ENCODE measurements around the gene SNRNP70.
A peak's percentile ranks its signal among the peaks of the same experiment; 100 is the strongest.
"Not testable (repeated sequence)": the region's sequence is repeated elsewhere in the genome, so short reads cannot be mapped to it uniquely, and the experiment has no call there.

The SNRNP70 gene

GRCh38 chr19:49064768-49065611 lies 20.3 kb upstream of the SNRNP70 start, which contains the start of gene NTF4:
Gene NTF4, minus strand, starts transcription at chr19:49064818. Its CDS starts 2,821 bp downstream, at chr19:49061997.
- DNase-seq (ENCODE audit: low read depth in 2 of 2) = no peak

GRCh38 chr19:49065905-49066512 lies 19.2 kb upstream of the SNRNP70 start:
- DNase-seq (ENCODE audit: low read depth in 2 of 2) = no peak

- DNase-seq (ENCODE audit: low read depth in 2 of 2) = no peak
Observed at GRCh38 chr19:49067554-49067953, 17.7 kb upstream of the SNRNP70 start.

- DNase-seq (ENCODE audit: low read depth in 2 of 2) = no peak
Observed at GRCh38 chr19:49069026-49069425, 16.2 kb upstream of the SNRNP70 start.

- no peak for DNase-seq (ENCODE audit: low read depth in 2 of 2)
Observed at GRCh38 chr19:49070416-49070815, 14.8 kb upstream of the SNRNP70 start.

- peak in 1 of 2 experiments; percentile 26 for DNase-seq (ENCODE audit: low read depth in 2 of 2)
Observed at GRCh38 chr19:49071860-49072547, 13.2 kb upstream of the SNRNP70 start.

GRCh38 chr19:49073514-49074378 lies 11.5 kb upstream of the SNRNP70 start:
- no peak for DNase-seq (ENCODE audit: low read depth in 2 of 2)

- DNase-seq (ENCODE audit: low read depth in 2 of 2) = not testable (repeated sequence)
Observed at GRCh38 chr19:49074869-49075268, 10.4 kb upstream of the SNRNP70 start.

- DNase-seq (ENCODE audit: low read depth in 2 of 2) = no peak
Observed at GRCh38 chr19:49080392-49080791, 4.9 kb upstream of the SNRNP70 start.

GRCh38 chr19:49081273-49081672 lies 4.0 kb upstream of the SNRNP70 start:
- no peak for DNase-seq (ENCODE audit: low read depth in 2 of 2)

GRCh38 chr19:49084206-49085019 lies 838 bp upstream of the SNRNP70 start:
- no peak for DNase-seq (ENCODE audit: low read depth in 2 of 2)

GRCh38 chr19:49085868-49086232 lies 599 bp downstream of the SNRNP70 start:
- no peak for DNase-seq (ENCODE audit: low read depth in 2 of 2)

- DNase-seq (ENCODE audit: low read depth in 2 of 2) = no peak
Observed at GRCh38 chr19:49086296-49086695, 1.0 kb downstream of the SNRNP70 start.

- no peak for DNase-seq (ENCODE audit: low read depth in 2 of 2)
Observed at GRCh38 chr19:49091391-49092038, 6.3 kb downstream of the SNRNP70 start.

- DNase-seq (ENCODE audit: low read depth in 2 of 2) = no peak
Observed at GRCh38 chr19:49092686-49093085, 7.4 kb downstream of the SNRNP70 start.

- DNase-seq (ENCODE audit: low read depth in 2 of 2) = no peak
Observed at GRCh38 chr19:49094505-49095482, 9.5 kb downstream of the SNRNP70 start.

- DNase-seq (ENCODE audit: low read depth in 2 of 2) = peak; percentile 43 to 57
Observed at GRCh38 chr19:49097453-49098288, 12.4 kb downstream of the SNRNP70 start.

GRCh38 chr19:49098795-49099194 lies 13.5 kb downstream of the SNRNP70 start:
- no peak for DNase-seq (ENCODE audit: low read depth in 2 of 2)

Measured in stimulated activated CD4-positive, alpha-beta T cell treated with anti-CD3 and anti-CD28 coated beads, Interleukin-12 subunit alpha, Interleukin-12 subunit beta, amount 100 ng/mL, for 24 hours (primary cell).